IMR-90 (cell line): ENCODE data around the gene FGGY. TPM values are rescaled to one million over a fixed set of nuclear protein-coding genes. Genes with fewer than 3 reads are reported as not detected.
A peak's percentile ranks its signal among the peaks of the same experiment; 100 is the strongest.

Source experiments
- ATAC-seq: fragments of 200-7000 bp; cut with Tn5 transposase; 2 replicates; pipeline ENCODE4 v1.9.1; 2020; ENCODE audit warnings: low read depth, mild to moderate bottlenecking, moderate library complexity
- BruUV-seq: library from RNA; stranded (reverse); fragments of 400-500 nt; replicated peaks from 2 replicates; lab custom pipeline; 2021; lab: Mats Ljungman, UMichigan
- CTCF ChIA-PET: fragments of 300-600 bp; formaldehyde crosslinking; extraction: SDS; loops from one replicate; lab custom pipeline; 2021; ENCODE audit warnings: antibody characterized with exemption; lab: Yijun Ruan, JAX
- POLR2A ChIA-PET: fragments of 300-600 bp; sonication (Branson Sonifier 250); formaldehyde crosslinking; loops from one replicate; lab custom pipeline; 2022; ENCODE audit warnings: antibody characterized with exemption; ENCODE audit not compliant: unreplicated experiment; lab: Charles Lee
- DNase-seq: peaks from one replicate; pipeline ENCODE4 v3.0.0; 2013
- H2AFZ ChIP-seq: replicated peaks from 2 replicates; pipeline ENCODE3; 2013; ENCODE audit warnings: low read length, mild to moderate bottlenecking; ENCODE audit not compliant: poor library complexity
- H2AK5ac ChIP-seq: 2 replicates; pipeline ENCODE4 v1.6.1; 2013; ENCODE audit warnings: low read depth, low read length, inconsistent platforms
- H2AK9ac ChIP-seq: replicated peaks from 2 replicates; pipeline ENCODE3; 2013; ENCODE audit warnings: mild to moderate bottlenecking, low read depth, low read length, moderate library complexity; ENCODE audit not compliant: poor library complexity
- H2BK120ac ChIP-seq: 2 replicates; pipeline ENCODE4 v1.6.1; 2013; ENCODE audit warnings: low read depth, low read length, inconsistent platforms
- H2BK15ac ChIP-seq: 3 replicates; pipeline ENCODE4 v1.6.1; 2013; ENCODE audit warnings: low read depth, low read length, inconsistent platforms
- H2BK20ac ChIP-seq: 2 replicates; pipeline ENCODE4 v1.6.1; 2013; ENCODE audit warnings: low read depth, mild to moderate bottlenecking, inconsistent platforms, low read length, moderate library complexity
- H2BK5ac ChIP-seq: 2 replicates; pipeline ENCODE4 v1.6.1; 2013; ENCODE audit warnings: mild to moderate bottlenecking, low read depth, low read length, inconsistent platforms; ENCODE audit not compliant: poor library complexity, severe bottlenecking
- H3K14ac ChIP-seq: replicated peaks from 2 replicates; pipeline ENCODE4 v1.6.1; 2013; ENCODE audit warnings: low read depth, low read length, inconsistent platforms
- H3K18ac ChIP-seq: 2 replicates; pipeline ENCODE4 v1.6.1; 2013; ENCODE audit warnings: low read depth, low read length, control low read depth
- H3K23ac ChIP-seq: 2 replicates; pipeline ENCODE4 v1.6.1; 2013; ENCODE audit warnings: low read depth, low read length, inconsistent platforms
- H3K27ac ChIP-seq: 2 replicates; pipeline ENCODE4 v1.5.1; 2013; ENCODE audit warnings: mild to moderate bottlenecking, control low read depth, low read length; ENCODE audit not compliant: insufficient read depth
- H3K27me3 ChIP-seq: 2 replicates; pipeline ENCODE4 v1.6.1; 2013; ENCODE audit warnings: low read length; ENCODE audit not compliant: control insufficient read depth, insufficient read depth
- H3K36me3 ChIP-seq: 2 replicates; pipeline ENCODE4 v1.6.1; 2013; ENCODE audit warnings: low read length, mixed read lengths; ENCODE audit not compliant: control insufficient read depth, insufficient read depth
- H3K4ac ChIP-seq: 2 replicates; pipeline ENCODE4 v1.6.1; 2013; ENCODE audit warnings: low read depth, low read length, inconsistent platforms
- H3K4me1 ChIP-seq: 2 replicates; pipeline ENCODE4 v1.6.1; 2013; ENCODE audit warnings: low read length, mixed read lengths; ENCODE audit not compliant: control insufficient read depth, insufficient read depth
- H3K4me2 ChIP-seq: 2 replicates; pipeline ENCODE4 v1.6.1; 2013; ENCODE audit warnings: low read depth, mild to moderate bottlenecking, control low read depth, low read length, moderate library complexity
- H3K4me3 ChIP-seq: 2 replicates; pipeline ENCODE4 v1.5.1; 2013; ENCODE audit warnings: low read depth, mild to moderate bottlenecking, control low read depth, low read length, moderate library complexity; ENCODE audit not compliant: insufficient read depth
- H3K56ac ChIP-seq: 2 replicates; pipeline ENCODE4 v1.6.1; 2013; ENCODE audit warnings: low read length, inconsistent platforms; ENCODE audit not compliant: insufficient read depth; ENCODE audit errors: extremely low read depth
- H3K79me1 ChIP-seq, 2 experiments: 2 replicates each; pipeline ENCODE4 v1.6.1; 2013; ENCODE audit warnings: low read length in 2 of 2, inconsistent platforms in 1 of 2, low read depth in 1 of 2
- H3K9ac ChIP-seq: 2 replicates; pipeline ENCODE4 v1.6.1; 2013; ENCODE audit warnings: low read depth, low read length, control low read depth
- H3K9me1 ChIP-seq: 2 replicates; pipeline ENCODE4 v1.6.1; 2013; ENCODE audit warnings: low read length, inconsistent platforms; ENCODE audit not compliant: insufficient read depth
- H3K9me3 ChIP-seq: 2 replicates; pipeline ENCODE4 v1.6.1; 2013; ENCODE audit warnings: low read length; ENCODE audit not compliant: control insufficient read depth, insufficient read depth
- H4K20me1 ChIP-seq: 2 replicates; pipeline ENCODE4 v1.6.1; 2013; ENCODE audit warnings: low read length, inconsistent platforms; ENCODE audit not compliant: insufficient read depth
- H4K5ac ChIP-seq: 2 replicates; pipeline ENCODE4 v1.6.1; 2013; ENCODE audit warnings: mild to moderate bottlenecking, low read depth, low read length, control low read depth
- H4K8ac ChIP-seq, 2 experiments: 2 replicates each; pipeline ENCODE4 v1.6.1; 2013; ENCODE audit warnings: low read depth in 2 of 2, low read length in 2 of 2, control low read depth in 1 of 2, inconsistent platforms in 1 of 2
- H4K91ac ChIP-seq: 2 replicates; pipeline ENCODE4 v1.6.1; 2013; ENCODE audit warnings: low read depth, low read length, inconsistent platforms; ENCODE audit not compliant: insufficient read depth
- CEBPB ChIP-seq: IDR thresholded peaks from 2 replicates; pipeline ENCODE4 v1.6.1; 2012; ENCODE audit warnings: low read depth, low read length, improper control_type of control experiment
- CHD1 ChIP-seq: IDR thresholded peaks from 2 replicates; pipeline ENCODE4 v1.6.1; 2012; ENCODE audit warnings: low read depth, low read length, improper control_type of control experiment
- CTCF ChIP-seq: conservative IDR thresholded peaks from 2 replicates; pipeline ENCODE4 v1.5.1; 2012; ENCODE audit warnings: mild to moderate bottlenecking, low read depth, low read length, improper control_type of control experiment
- ELK1 ChIP-seq: fragments of 150-350 bp; IDR thresholded peaks from 2 replicates; pipeline ENCODE4 v1.6.1; 2016; ENCODE audit warnings: low read depth, mild to moderate bottlenecking, low read length, moderate library complexity, borderline replicate concordance
- MAFK ChIP-seq: IDR thresholded peaks from 2 replicates; pipeline ENCODE4 v1.6.1; 2012; ENCODE audit warnings: low read depth, low read length, improper control_type of control experiment
- RCOR1 ChIP-seq: IDR thresholded peaks from 2 replicates; pipeline ENCODE4 v1.6.1; 2012; ENCODE audit warnings: mild to moderate bottlenecking, low read length, improper control_type of control experiment; ENCODE audit not compliant: insufficient replicate concordance
- SMC3 ChIP-seq: fragments of 150-350 bp; IDR thresholded peaks from 2 replicates; pipeline ENCODE4 v1.6.1; 2016; ENCODE audit warnings: low read depth, mild to moderate bottlenecking, antibody characterized with exemption, low read length, moderate library complexity
- USF2 ChIP-seq: fragments of 150-350 bp; IDR thresholded peaks from 2 replicates; pipeline ENCODE4 v1.6.1; 2017; ENCODE audit warnings: mild to moderate bottlenecking, antibody characterized with exemption, low read length, low read depth
- WGBS, 2 experiments: methylation state at CpG; one replicate each; pipeline versions ENCODE4 v1.1.5 to v1.1.7; 2013; ENCODE audit warnings: missing lambda C conversion rate in 2 of 2; ENCODE audit not compliant: insufficient read length in 1 of 2; ENCODE audit errors: extremely low coverage in 2 of 2; 5-methylcytosine and 5-hydroxymethylcytosine counted together
- dilution Hi-C: fragments of 300-500 bp; cut with HindIII; formaldehyde crosslinking; loops from one replicate; pipeline ENCODE4 v1.14.3; 2018; ENCODE audit warnings: low sequenced_read_pairs; ENCODE audit not compliant: unreplicated experiment
- in situ Hi-C: fragments of 300-500 bp; cut with MboI; formaldehyde crosslinking; loops from 3 replicates; pipeline ENCODE4 v1.14.3; 2019; ENCODE audit warnings: low sequenced_read_pairs, inconsistent platforms, mixed read lengths
- intact Hi-C: fragments of 100-400 bp; cut with micrococcal nuclease; formaldehyde crosslinking; loops from 2 replicates; pipeline ENCODE4 v1.10.0; 2022
- polyA plus RNA-seq, 3 experiments: library from polyadenylated mRNA; depleted of rRNA; stranded (reverse); fragments of >200 nt; gene quantifications; 2 replicates each; pipeline ENCODE4 v1.2.3, GENCODE V29; 2012; ENCODE audit warnings: low replicate concordance in 1 of 3
- total RNA-seq: library from RNA; depleted of rRNA; stranded (reverse); fragments of >200 nt; gene quantifications from 2 replicates; pipeline ENCODE4 v1.2.3, GENCODE V29; 2012

FGGY gene
- total and polyA plus RNA-seq, 2 of the 4 experiments (the other 2 are of a cell fraction): 5.6 to 14.0 TPM

- POLR2A ChIA-PET: no interaction called here
- no peak overlapping the region for H3K9ac ChIP-seq
- BruUV-seq: no TSS peak
Observed at GRCh38 chr1:59688976-59689375, 392.1 kb downstream of the FGGY start.

More at GRCh38 chr1:59688976-59689375, 392.1 kb downstream of the FGGY start:
- intact Hi-C loops: no loop called here
- Histone ChIP-seq H2BK5ac (no peak overlapping the region), H2AFZ (no peak overlapping the region), H3K56ac (no peak overlapping the region), H3K14ac (no peak overlapping the region), H2AK9ac (no peak overlapping the region), H3K4me1 (no peaks in the 10 kb centered on the region; the same call in 1 of the 2 replicates), H3K27me3 (no peaks in the 10 kb centered on the region; the same call in none of the 2 replicates), H3K4me2 (no peak overlapping the region), H4K5ac (no peak overlapping the region), H4K91ac (no peak overlapping the region), H4K8ac (no peak overlapping the region), H3K4me3 (no peak overlapping the region), H3K36me3 (no peaks in the 10 kb centered on the region), H3K9me3 (no peaks in the 10 kb centered on the region), H3K23ac (no peak overlapping the region), H3K9me1 (no peaks in the 10 kb centered on the region), H2BK15ac (no peak overlapping the region), H3K18ac (peak overlapping the region; percentile 47; the same call in 1 of the 2 replicates), H3K27ac (no peak overlapping the region), H2BK20ac (no peak overlapping the region), H2BK120ac (no peak overlapping the region), H4K20me1 (no peaks in the 10 kb centered on the region), H2AK5ac (no peak overlapping the region), H3K4ac (no peak overlapping the region), H3K79me1 (no peaks in the 10 kb centered on the region)
- no peak for TF ChIP-seq RCOR1
- no peak for TF ChIP-seq CTCF
- no peak for TF ChIP-seq SMC3
- no peak for TF ChIP-seq ELK1
- TF ChIP-seq MAFK: no peak
- no peak for TF ChIP-seq USF2
- no peak for TF ChIP-seq CHD1
- TF ChIP-seq CEBPB: 0 out of 2 replicates have a peak, but pooled peaks have one; percentile 19
- no peak for DNase-seq
- CTCF ChIA-PET: interaction anchor here (0.6 kb wide), 1 partner anchor 10 kb away, joined by 3 read pairs; no protein-coding TSS in a partner anchor
- no peak for ATAC-seq
- in situ Hi-C loops: no loop called here
- dilution Hi-C loops: no loop called here
- 90% methylated on average over 2 of the region's 5 CpGs; no CpG with 5 or more reads in 1 of the 2 experiments for WGBS, 2 experiments
